Measurements from ENCODE around the gene FHOD1. TPM values are rescaled to one million over a fixed set of nuclear protein-coding genes. Genes with fewer than 3 reads are reported as not detected.
A peak's percentile ranks its signal among the peaks of the same experiment; 100 is the strongest.

The FHOD1 gene
- total RNA-seq, result 28.2 to 28.7 TPM (median 28.3 TPM) in 3 replicates

- Mint-ChIP-seq H3K4me3 (peak within 1 kb of the TSS; percentile 83), H3K36me3 (no peaks in the 10 kb centered on the region), H3K27me3 (ENCODE audit: low read depth) (peaks cover 44% of the 10 kb centered on the region), H3K4me1 (peaks cover 25% of the 10 kb centered on the region), H3K9me3 (no peaks in the 10 kb centered on the region), H3K27ac (peak within 1 kb of the TSS; percentile 88)
- TF ChIP-seq, protein P1, sequence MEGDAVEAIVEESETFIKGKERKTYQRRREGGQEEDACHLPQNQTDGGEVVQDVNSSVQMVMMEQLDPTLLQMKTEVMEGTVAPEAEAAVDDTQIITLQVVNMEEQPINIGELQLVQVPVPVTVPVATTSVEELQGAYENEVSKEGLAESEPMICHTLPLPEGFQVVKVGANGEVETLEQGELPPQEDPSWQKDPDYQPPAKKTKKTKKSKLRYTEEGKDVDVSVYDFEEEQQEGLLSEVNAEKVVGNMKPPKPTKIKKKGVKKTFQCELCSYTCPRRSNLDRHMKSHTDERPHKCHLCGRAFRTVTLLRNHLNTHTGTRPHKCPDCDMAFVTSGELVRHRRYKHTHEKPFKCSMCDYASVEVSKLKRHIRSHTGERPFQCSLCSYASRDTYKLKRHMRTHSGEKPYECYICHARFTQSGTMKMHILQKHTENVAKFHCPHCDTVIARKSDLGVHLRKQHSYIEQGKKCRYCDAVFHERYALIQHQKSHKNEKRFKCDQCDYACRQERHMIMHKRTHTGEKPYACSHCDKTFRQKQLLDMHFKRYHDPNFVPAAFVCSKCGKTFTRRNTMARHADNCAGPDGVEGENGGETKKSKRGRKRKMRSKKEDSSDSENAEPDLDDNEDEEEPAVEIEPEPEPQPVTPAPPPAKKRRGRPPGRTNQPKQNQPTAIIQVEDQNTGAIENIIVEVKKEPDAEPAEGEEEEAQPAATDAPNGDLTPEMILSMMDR (IDR thresholded peaks at IDR 0.05; ENCODE audit: unreplicated experiment), result no peak
- DNase-seq (ENCODE audit: low spot score in 2 of 2, unreplicated experiment in 2 of 2), result peak; percentile 93 to 98
These were observed at the start of gene FHOD1 for GRCh38 chr16:67247192-67248072. Gene FHOD1, minus strand, starts transcription at chr16:67247481. Its CDS starts 71 bp downstream, at chr16:67247410.

DNA sequence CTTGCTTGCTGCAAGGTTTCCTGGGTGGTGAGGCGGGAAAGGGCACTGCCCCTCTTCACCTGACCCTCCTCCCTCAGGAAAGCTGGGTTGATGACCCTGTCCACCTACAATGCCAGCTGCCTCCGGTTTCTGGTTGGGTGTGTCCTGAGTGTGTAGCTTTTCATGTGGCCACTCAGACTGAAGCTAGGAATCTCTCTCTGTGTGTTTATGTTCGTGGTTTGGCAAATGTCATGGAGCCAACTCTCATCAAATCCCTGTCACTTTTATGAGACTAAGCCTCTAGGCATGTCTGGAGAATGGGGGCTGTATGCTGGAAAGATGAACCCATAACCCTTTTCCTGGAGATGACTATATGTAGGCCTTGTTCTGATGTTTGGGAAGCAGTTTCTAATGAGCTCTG is 49.1 kb upstream of the FHOD1 start:
- Mint-ChIP-seq H3K4me1 (peaks cover 4% of the 10 kb centered on the region), H3K4me3 (no peak overlapping the region), H3K36me3 (no peaks in the 10 kb centered on the region), H3K27me3 (ENCODE audit: low read depth) (peaks cover 40% of the 10 kb centered on the region), H3K9me3 (no peaks in the 10 kb centered on the region), H3K27ac (no peak overlapping the region)
- TF ChIP-seq, protein P1 (IDR thresholded peaks at IDR 0.05; ENCODE audit: unreplicated experiment), result no peak
- no peak for DNase-seq (ENCODE audit: low spot score in 2 of 2, unreplicated experiment in 2 of 2)

DNA sequence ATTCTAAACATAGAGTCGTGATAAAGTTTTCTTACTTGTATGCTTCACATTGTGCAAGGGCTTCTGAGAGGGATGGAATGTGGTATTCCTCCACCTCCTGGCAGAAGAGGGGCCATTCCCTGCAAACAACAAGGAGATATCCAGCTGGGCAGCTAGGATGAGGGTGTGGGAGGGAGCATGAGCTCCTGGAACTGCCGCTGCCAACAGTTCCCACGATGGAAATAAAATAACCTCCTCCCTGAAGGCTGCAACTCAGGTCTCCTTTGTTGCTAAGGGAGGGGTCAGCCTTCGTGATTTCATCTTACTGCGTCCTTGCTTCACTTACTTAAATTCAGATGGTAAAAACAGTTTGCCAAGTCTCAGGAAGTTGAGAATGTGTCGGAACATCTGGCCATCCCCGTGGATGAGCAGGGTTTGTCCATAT is 47.7 kb upstream of the FHOD1 start:
- Mint-ChIP-seq H3K9me3 (no peaks in the 10 kb centered on the region), H3K4me1 (no peaks in the 10 kb centered on the region), H3K27me3 (ENCODE audit: low read depth) (peaks cover 38% of the 10 kb centered on the region), H3K4me3 (no peak overlapping the region), H3K36me3 (no peaks in the 10 kb centered on the region), H3K27ac (no peak overlapping the region)
- TF ChIP-seq, protein P1 (IDR thresholded peaks at IDR 0.05; ENCODE audit: unreplicated experiment), result no peak
- DNase-seq (ENCODE audit: low spot score in 2 of 2, unreplicated experiment in 2 of 2), result no peak

DNA sequence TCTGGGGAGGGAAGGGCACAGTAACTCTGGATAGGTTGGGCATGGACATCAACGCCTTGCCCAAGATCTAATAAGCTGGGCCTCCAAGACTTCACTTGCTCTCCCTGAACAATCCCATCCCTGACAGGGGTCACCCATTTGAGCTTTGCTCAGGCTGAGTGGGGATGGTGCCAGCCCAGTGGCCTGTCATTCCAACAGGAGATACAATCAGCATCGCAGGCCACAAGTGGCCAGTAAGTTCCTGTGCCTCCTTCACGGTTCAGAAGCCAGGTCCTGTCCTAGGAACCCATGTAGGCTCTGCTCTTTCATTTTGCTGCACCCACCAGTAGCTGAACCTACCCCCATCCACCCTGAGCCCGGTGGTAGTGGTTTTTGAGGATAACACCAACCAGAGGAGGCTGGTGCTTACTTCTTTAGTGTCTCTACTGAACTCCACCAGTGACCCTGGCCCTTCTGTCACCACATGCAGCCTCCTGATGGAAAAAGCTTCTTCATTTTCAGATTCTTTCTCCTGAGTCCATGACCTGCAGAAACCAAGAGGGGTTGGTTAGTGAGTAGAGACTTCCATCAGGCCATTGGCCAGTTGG is 47.0 kb upstream of the FHOD1 start:
- H3K36me3 Mint-ChIP-seq, result no peaks in the 10 kb centered on the region
- no peaks in the 10 kb centered on the region for H3K9me3 Mint-ChIP-seq
- H3K27ac Mint-ChIP-seq, result no peak overlapping the region
- H3K4me1 Mint-ChIP-seq, result no peaks in the 10 kb centered on the region
- H3K4me3 Mint-ChIP-seq, result no peak overlapping the region
- TF ChIP-seq, protein P1 (IDR thresholded peaks at IDR 0.05; ENCODE audit: unreplicated experiment), result no peak
- peaks cover 38% of the 10 kb centered on the region for H3K27me3 Mint-ChIP-seq (ENCODE audit: low read depth)
- DNase-seq (ENCODE audit: low spot score in 2 of 2, unreplicated experiment in 2 of 2), result no peak

GRCh38 chr16:67291461-67291860 is 44.2 kb upstream of the FHOD1 start:
- TF ChIP-seq, protein P1 (IDR thresholded peaks at IDR 0.05; ENCODE audit: unreplicated experiment), result no peak
- H3K4me1 Mint-ChIP-seq, result no peaks in the 10 kb centered on the region
- H3K36me3 Mint-ChIP-seq, result no peaks in the 10 kb centered on the region
- no peak overlapping the region for H3K27ac Mint-ChIP-seq
- DNase-seq (ENCODE audit: low spot score in 2 of 2, unreplicated experiment in 2 of 2), result no peak
- H3K9me3 Mint-ChIP-seq, result no peaks in the 10 kb centered on the region
- no peak overlapping the region for H3K4me3 Mint-ChIP-seq
- peaks cover 29% of the 10 kb centered on the region for H3K27me3 Mint-ChIP-seq (ENCODE audit: low read depth)
